Measurements from ENCODE around the gene PALD1.
"Not testable (repeated sequence)": the region's sequence is repeated elsewhere in the genome, so short reads cannot be mapped to it uniquely, and the experiment has no call there.

The PALD1 gene

DNA sequence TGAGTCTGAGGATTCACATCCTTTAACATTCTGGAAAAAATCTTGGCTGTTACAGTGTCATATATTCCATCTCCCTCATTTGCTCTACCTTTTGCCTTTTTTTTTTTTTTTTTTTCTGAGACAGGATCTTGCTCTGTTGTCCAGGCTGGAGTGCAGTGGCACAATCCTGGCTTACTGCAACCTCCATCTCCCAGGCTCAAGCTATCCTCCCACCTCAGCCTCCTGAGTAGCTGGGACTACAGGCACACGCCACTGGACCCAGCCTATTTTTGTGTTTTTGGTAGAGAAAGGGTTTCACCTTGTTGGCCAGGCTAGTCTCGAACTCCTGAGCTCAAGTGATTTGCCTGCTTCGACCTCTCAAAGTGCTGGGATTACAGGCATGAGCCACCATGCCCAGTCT is 135.8 kb downstream of the PALD1 start:
- not testable (repeated sequence) for DNase-seq (ENCODE audit: low read depth)

DNA sequence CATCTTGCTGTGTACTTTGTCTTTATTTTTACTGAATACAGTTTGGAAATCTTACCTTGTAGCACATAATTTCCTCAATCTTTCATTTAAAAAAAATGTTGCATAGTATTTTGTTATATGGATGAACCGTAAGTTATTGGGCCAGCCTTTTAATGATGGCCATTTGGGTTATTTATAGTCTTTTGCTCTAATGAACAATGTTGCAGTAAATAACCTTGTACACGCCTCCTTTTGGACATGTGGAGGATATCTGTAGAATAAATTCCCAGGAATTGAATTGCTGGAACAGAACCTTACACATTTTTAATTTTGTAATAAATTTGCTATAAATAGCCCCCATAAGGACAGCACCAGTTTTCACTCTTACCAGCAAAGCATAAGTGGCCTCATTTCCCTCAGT is 136.6 kb downstream of the PALD1 start:
- no peak for DNase-seq (ENCODE audit: low read depth)

DNA sequence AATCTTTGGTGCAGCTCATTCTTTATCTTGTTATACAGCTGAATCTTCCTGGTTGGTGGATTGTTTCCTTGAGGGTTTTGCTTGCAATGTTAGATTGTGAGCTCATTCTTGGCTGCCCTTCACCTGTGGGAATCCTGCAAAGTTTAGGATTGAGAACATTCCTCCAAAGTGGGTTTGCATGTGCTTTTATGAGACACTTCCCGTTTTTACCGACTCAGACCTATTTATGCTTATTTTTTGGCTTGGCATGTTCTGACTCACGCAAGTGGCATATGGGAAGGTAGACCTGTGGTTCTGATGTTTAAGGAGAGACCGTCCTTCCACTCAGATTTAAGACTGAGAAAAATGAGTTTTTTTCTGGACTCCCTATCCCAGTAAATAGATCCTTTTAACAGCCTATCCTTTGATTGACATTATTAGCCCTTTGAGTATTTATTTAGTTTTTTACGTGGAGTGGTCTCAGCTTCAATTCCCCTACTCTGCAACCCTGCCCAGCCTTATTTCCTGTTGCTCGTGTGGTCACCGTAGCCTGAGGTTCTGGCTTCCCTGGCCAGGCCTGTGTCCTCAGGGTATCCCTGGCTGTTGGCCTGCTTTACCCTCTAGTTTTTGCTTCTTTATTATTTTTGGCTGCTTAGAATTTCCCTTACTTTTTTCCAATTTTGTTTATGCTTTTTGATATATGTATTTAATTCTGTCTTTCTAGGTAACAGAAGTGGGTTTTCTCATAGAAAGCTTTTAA is 137.4 kb downstream of the PALD1 start:
- no peak for DNase-seq (ENCODE audit: low read depth)

DNA sequence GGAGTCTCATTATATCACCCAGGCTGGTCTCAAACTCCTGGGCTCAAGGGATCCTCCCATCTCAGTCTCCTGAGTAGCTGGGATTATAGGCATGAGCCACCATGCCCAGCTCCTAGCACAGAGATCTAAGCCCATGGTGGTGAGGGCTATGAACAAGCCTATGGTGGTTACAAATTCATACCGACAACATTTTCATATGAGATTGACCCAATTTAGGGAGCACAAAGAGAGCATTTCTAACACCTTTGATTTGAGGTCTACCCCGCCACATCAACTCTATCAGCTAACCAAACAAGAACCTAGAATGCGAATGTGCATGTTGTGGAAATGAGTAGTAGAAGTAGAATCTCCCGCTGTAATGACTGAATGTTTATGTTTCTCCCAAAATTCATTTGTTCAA is 138.2 kb downstream of the PALD1 start:
- DNase-seq (ENCODE audit: low read depth): no peak

Measured in stimulated activated CD8-positive, alpha-beta memory T cell treated with anti-CD3 and anti-CD28 coated beads, Interleukin-12 subunit alpha, Interleukin-12 subunit beta, amount 100 ng/mL, for 4 hours (primary cell).